IPS-18a (cell line): Measurements from ENCODE around the gene SRRM2.

Source experiments
- H3K27ac ChIP-seq: one replicate; pipeline ENCODE4 v1.5.1; 2013; ENCODE audit warnings: low read length
- H3K27me3 ChIP-seq: one replicate; pipeline ENCODE4 v1.6.1; 2013; ENCODE audit warnings: mild to moderate bottlenecking, low read length; ENCODE audit not compliant: control insufficient read depth, insufficient read depth
- H3K36me3 ChIP-seq: one replicate; pipeline ENCODE4 v1.6.1; 2013; ENCODE audit warnings: low read depth, low read length; ENCODE audit not compliant: control insufficient read depth
- H3K4me1 ChIP-seq: one replicate; pipeline ENCODE4 v1.6.1; 2013; ENCODE audit warnings: low read depth, low read length; ENCODE audit not compliant: control insufficient read depth
- H3K4me3 ChIP-seq: one replicate; pipeline ENCODE4 v1.5.1; 2013; ENCODE audit warnings: low read length
- H3K9ac ChIP-seq: one replicate; pipeline ENCODE4 v1.6.1; 2013; ENCODE audit warnings: mild to moderate bottlenecking, low read length, moderate library complexity
- H3K9me3 ChIP-seq: one replicate; pipeline ENCODE4 v1.6.1; 2013; ENCODE audit warnings: low read depth, low read length; ENCODE audit not compliant: control insufficient read depth

The SRRM2 gene

GRCh38 chr16:2769100-2769529 lies 16.7 kb downstream of the SRRM2 start:
- no peaks in the 10 kb centered on the region for H3K9me3 ChIP-seq
- no peak overlapping the region for H3K27ac ChIP-seq
- H3K36me3 ChIP-seq: peaks cover 82% of the 10 kb centered on the region
- H3K4me3 ChIP-seq: no peak overlapping the region
- no peaks in the 10 kb centered on the region for H3K4me1 ChIP-seq
- no peak overlapping the region for H3K9ac ChIP-seq
- H3K27me3 ChIP-seq: no peaks in the 10 kb centered on the region

- Histone ChIP-seq H3K4me3 (no peak overlapping the region), H3K36me3 (peaks cover 82% of the 10 kb centered on the region), H3K9ac (no peak overlapping the region), H3K27ac (no peak overlapping the region), H3K4me1 (no peaks in the 10 kb centered on the region), H3K27me3 (no peaks in the 10 kb centered on the region), H3K9me3 (no peaks in the 10 kb centered on the region)
Measured at GRCh38 chr16:2769675-2770056, 17.2 kb downstream of the SRRM2 start.

- Histone ChIP-seq H3K4me3 (no peak overlapping the region), H3K27ac (no peak overlapping the region), H3K36me3 (peaks cover 82% of the 10 kb centered on the region), H3K27me3 (no peaks in the 10 kb centered on the region), H3K9me3 (no peaks in the 10 kb centered on the region), H3K4me1 (no peaks in the 10 kb centered on the region), H3K9ac (no peak overlapping the region)
Measured at GRCh38 chr16:2770057-2770951, 17.9 kb downstream of the SRRM2 start.

- Histone ChIP-seq H3K36me3 (peaks cover 71% of the 10 kb centered on the region), H3K4me1 (no peaks in the 10 kb centered on the region), H3K9me3 (no peaks in the 10 kb centered on the region), H3K27me3 (no peaks in the 10 kb centered on the region), H3K4me3 (no peak overlapping the region), H3K9ac (no peak overlapping the region), H3K27ac (no peak overlapping the region)
Measured at GRCh38 chr16:2771496-2772402, 19.3 kb downstream of the SRRM2 start.

- Histone ChIP-seq H3K9ac (no peak overlapping the region), H3K4me3 (no peak overlapping the region), H3K27ac (no peak overlapping the region), H3K36me3 (peaks cover 54% of the 10 kb centered on the region), H3K4me1 (peaks cover 2% of the 10 kb centered on the region), H3K9me3 (no peaks in the 10 kb centered on the region), H3K27me3 (no peaks in the 10 kb centered on the region)
Measured at GRCh38 chr16:2773188-2773968, 20.9 kb downstream of the SRRM2 start.

GRCh38 chr16:2774161-2774891 lies 21.9 kb downstream of the SRRM2 start:
- peaks cover 45% of the 10 kb centered on the region for H3K36me3 ChIP-seq
- H3K9ac ChIP-seq: no peak overlapping the region
- H3K27me3 ChIP-seq: no peaks in the 10 kb centered on the region
- H3K27ac ChIP-seq: no peak overlapping the region
- H3K4me1 ChIP-seq: peaks cover 5% of the 10 kb centered on the region
- H3K4me3 ChIP-seq: no peak overlapping the region
- H3K9me3 ChIP-seq: no peaks in the 10 kb centered on the region

GRCh38 chr16:2775131-2775716 lies 22.8 kb downstream of the SRRM2 start:
- H3K27ac ChIP-seq: no peak overlapping the region
- no peaks in the 10 kb centered on the region for H3K9me3 ChIP-seq
- no peak overlapping the region for H3K9ac ChIP-seq
- H3K4me3 ChIP-seq: no peak overlapping the region
- H3K36me3 ChIP-seq: peaks cover 36% of the 10 kb centered on the region
- no peaks in the 10 kb centered on the region for H3K27me3 ChIP-seq
- peaks cover 5% of the 10 kb centered on the region for H3K4me1 ChIP-seq

GRCh38 chr16:2775765-2776499 lies 23.5 kb downstream of the SRRM2 start:
- no peaks in the 10 kb centered on the region for H3K27me3 ChIP-seq
- H3K4me1 ChIP-seq: peaks cover 5% of the 10 kb centered on the region
- peak overlapping the region; percentile 89 for H3K9ac ChIP-seq
- no peaks in the 10 kb centered on the region for H3K9me3 ChIP-seq
- H3K36me3 ChIP-seq: peaks cover 29% of the 10 kb centered on the region
- no peak overlapping the region for H3K27ac ChIP-seq
- peak overlapping the region; percentile 97 for H3K4me3 ChIP-seq

- Histone ChIP-seq H3K9ac (peak overlapping the region; percentile 89), H3K27me3 (no peaks in the 10 kb centered on the region), H3K36me3 (peaks cover 22% of the 10 kb centered on the region), H3K27ac (no peak overlapping the region), H3K9me3 (no peaks in the 10 kb centered on the region), H3K4me1 (peaks cover 5% of the 10 kb centered on the region), H3K4me3 (peak overlapping the region; percentile 97)
Measured at GRCh38 chr16:2776500-2777139, 24.2 kb downstream of the SRRM2 start.
